B cell (primary cell): ENCODE data around the gene SLC22A31.

Experiments used
- CTCF ChIP-seq: fragments of 200-600 bp; IDR thresholded peaks from one replicate; pipeline ENCODE4 v1.8.0; 2022; ENCODE audit warnings: antibody characterized with exemption, mild to moderate bottlenecking
- EZH2 ChIP-seq: IDR thresholded peaks from 2 replicates; pipeline ENCODE4 v1.6.1; 2012; ENCODE audit warnings: borderline replicate concordance, low read depth, mild to moderate bottlenecking, moderate library complexity, low read length; ENCODE audit not compliant: insufficient read depth, poor library complexity, severe bottlenecking

- no peak for TF ChIP-seq CTCF
- TF ChIP-seq EZH2, result no peak
Observed at GRCh38 chr16:89224665-89225064, 24.3 kb upstream of the SLC22A31 start.
